ENCODE results near the gene KLK3.

The KLK3 gene

DNA sequence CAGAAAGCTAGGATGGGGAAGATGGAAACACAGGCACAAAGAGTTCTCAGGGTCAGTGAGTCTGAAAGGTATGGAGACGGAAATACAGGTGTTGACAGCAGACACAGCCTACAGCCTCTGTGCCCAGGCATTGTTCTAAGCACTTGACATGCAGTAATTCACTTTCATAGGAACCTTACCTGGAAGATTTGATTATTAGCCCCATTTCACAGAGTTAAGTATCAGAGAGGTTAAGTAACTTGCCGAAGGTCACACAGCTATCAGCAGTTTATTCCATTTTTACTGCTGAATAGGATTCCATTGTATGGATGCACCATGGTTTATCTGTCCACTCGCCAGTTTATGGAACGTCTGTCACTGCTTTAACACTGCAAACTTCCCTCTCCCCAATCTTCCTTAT is 43.3 kb downstream of the KLK3 start:
- no peak for DNase-seq (ENCODE audit: low spot score)

DNA sequence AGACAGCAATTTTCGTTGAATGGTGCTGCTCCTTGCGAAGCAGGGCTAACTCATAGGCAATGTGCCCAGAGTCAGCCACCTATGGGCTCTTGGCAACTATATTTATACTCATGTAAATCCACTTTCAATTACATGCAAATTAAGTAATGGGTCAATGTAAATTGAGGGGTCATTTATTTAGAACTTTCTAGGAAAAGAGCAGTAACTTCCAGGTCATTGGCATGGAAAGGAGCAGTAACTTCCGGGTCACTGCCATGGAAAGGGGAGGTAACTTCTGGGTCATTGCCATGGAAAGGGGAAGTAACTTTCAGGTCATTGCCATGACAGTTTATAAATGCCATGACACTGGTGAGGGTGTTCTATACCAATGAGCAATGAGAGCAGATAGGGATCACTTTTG is 44.9 kb downstream of the KLK3 start:
- no peak for DNase-seq (ENCODE audit: low spot score)

- DNase-seq (ENCODE audit: low spot score): no peak
Measured at GRCh38 chr19:50902640-50903039, 47.9 kb downstream of the KLK3 start.

GRCh38 chr19:50906217-50906616 is 51.5 kb downstream of the KLK3 start:
- DNase-seq (ENCODE audit: low spot score): no peak

DNA sequence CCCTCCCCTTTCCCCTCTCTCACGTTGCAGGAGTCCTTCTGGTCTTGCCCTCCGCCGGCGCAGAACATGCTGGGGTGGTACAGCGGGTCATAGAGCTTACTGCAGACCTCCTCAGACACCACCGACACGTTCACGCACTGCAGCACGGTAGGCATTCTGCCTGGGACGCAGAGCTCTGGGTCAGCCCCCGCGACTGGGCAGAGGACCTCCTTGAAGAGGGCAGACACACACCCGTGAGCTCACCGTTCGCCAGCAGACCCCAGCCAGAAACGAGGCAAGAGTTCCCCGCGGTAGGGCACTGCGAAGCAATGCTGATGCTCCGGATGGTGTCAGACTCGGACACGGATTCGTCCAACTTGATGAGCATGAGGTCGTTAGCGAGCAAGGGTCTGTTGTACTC is 53.6 kb downstream of the KLK3 start:
- DNase-seq (ENCODE audit: low spot score): no peak

GRCh38 chr19:50909240-50910070 is 54.7 kb downstream of the KLK3 start:
- no peak for DNase-seq (ENCODE audit: low spot score)
